WTC11 (cell line): ENCODE data around the gene ATRX. TPM values are rescaled to one million over a fixed set of nuclear protein-coding genes. Genes with fewer than 3 reads are reported as not detected.
"Not testable (repeated sequence)": the region's sequence is repeated elsewhere in the genome, so short reads cannot be mapped to it uniquely, and the experiment has no call there.

ENCODE experiments used
- ATAC-seq: fragments of 200-7000 bp; cut with Tn5 transposase; 2 replicates; pipeline ENCODE4 v1.10.0; 2021; ENCODE audit warnings: mild to moderate bottlenecking, moderate library complexity
- CTCF ChIA-PET: fragments of 300-600 bp; sonication (Branson Sonifier 250); formaldehyde crosslinking; loops from one replicate; lab custom pipeline; 2021; ENCODE audit warnings: antibody characterized with exemption; lab: Charles Lee
- POLR2A ChIA-PET: fragments of 350-600 bp; sonication (Branson Sonifier 250); formaldehyde crosslinking; loops from one replicate; lab custom pipeline; 2021; ENCODE audit warnings: antibody characterized with exemption; lab: Charles Lee
- DNase-seq: peaks from one replicate; pipeline ENCODE4 v3.0.0; 2021; ENCODE audit warnings: low spot score
- H3K27ac Mint-ChIP-seq: 2 replicates; pipeline ENCODE4 v1.8.0; 2021; ENCODE audit warnings: mixed read lengths
- H3K27me3 Mint-ChIP-seq: 2 replicates; pipeline ENCODE4 v1.8.0; 2021; ENCODE audit warnings: low read depth, mild to moderate bottlenecking, moderate library complexity, mixed read lengths
- H3K36me3 Mint-ChIP-seq: 2 replicates; pipeline ENCODE4 v1.8.0; 2021; ENCODE audit warnings: mixed read lengths
- H3K4me1 Mint-ChIP-seq: 2 replicates; pipeline ENCODE4 v1.8.0; 2022; ENCODE audit warnings: mixed read lengths
- H3K4me3 Mint-ChIP-seq: 2 replicates; pipeline ENCODE4 v1.8.0; 2021; ENCODE audit warnings: mild to moderate bottlenecking, moderate library complexity, mixed read lengths
- H3K9me3 Mint-ChIP-seq: 2 replicates; pipeline ENCODE4 v1.8.0; 2021; ENCODE audit warnings: mixed read lengths
- ATF2 ChIP-seq: sonication (generic); formaldehyde crosslinking; IDR thresholded peaks from 2 replicates; pipeline ENCODE4 v1.8.1; 2022; ENCODE audit warnings: low read depth, missing genetic modification reagents, borderline replicate concordance
- ELF4 ChIP-seq: sonication (generic); formaldehyde crosslinking; IDR thresholded peaks from 2 replicates; pipeline ENCODE4 v1.8.1; 2022; ENCODE audit warnings: low read depth, mild to moderate bottlenecking, moderate library complexity, missing genetic modification reagents
- ETV6 ChIP-seq: sonication (generic); formaldehyde crosslinking; IDR thresholded peaks from 2 replicates; pipeline ENCODE4 v1.8.1; 2022; ENCODE audit warnings: mild to moderate bottlenecking, missing genetic modification reagents
- FOXP4 ChIP-seq: sonication (generic); formaldehyde crosslinking; IDR thresholded peaks from 2 replicates; pipeline ENCODE4 v1.8.0; 2022; ENCODE audit warnings: mild to moderate bottlenecking, missing genetic modification reagents
- HMGA2 ChIP-seq: fragments of 250-450 bp; sonication (Bioruptor Pico); IDR thresholded peaks from 2 replicates; pipeline ENCODE4 v1.4.0; 2021; ENCODE audit warnings: mild to moderate bottlenecking, moderate library complexity
- KAT7 ChIP-seq: sonication (generic); formaldehyde crosslinking; IDR thresholded peaks from 2 replicates; pipeline ENCODE4 v1.8.1; 2023; ENCODE audit warnings: missing genetic modification reagents, mild to moderate bottlenecking, borderline replicate concordance
- NR2C2 ChIP-seq: sonication (generic); formaldehyde crosslinking; IDR thresholded peaks from 2 replicates; pipeline ENCODE4 v1.8.0; 2022; ENCODE audit warnings: mild to moderate bottlenecking, missing genetic modification reagents
- PREB ChIP-seq: sonication (generic); formaldehyde crosslinking; IDR thresholded peaks from 2 replicates; pipeline ENCODE4 v1.8.1; 2022; ENCODE audit warnings: mild to moderate bottlenecking, missing genetic modification reagents, moderate library complexity, borderline replicate concordance
- PRRX2 ChIP-seq: fragments of 250-450 bp; sonication (Bioruptor Pico); IDR thresholded peaks from 2 replicates; pipeline ENCODE4 v1.8.0; 2021; ENCODE audit warnings: mild to moderate bottlenecking
- RELA ChIP-seq: sonication (generic); formaldehyde crosslinking; IDR thresholded peaks from 2 replicates; pipeline ENCODE4 v1.8.1; 2022; ENCODE audit warnings: missing genetic modification reagents, mild to moderate bottlenecking, borderline replicate concordance
- SMAD3 ChIP-seq: sonication (generic); formaldehyde crosslinking; IDR thresholded peaks from 2 replicates; pipeline ENCODE4 v1.8.0; 2022; ENCODE audit warnings: missing genetic modification reagents, mild to moderate bottlenecking, borderline replicate concordance
- TCF7 ChIP-seq: sonication (generic); formaldehyde crosslinking; IDR thresholded peaks from 2 replicates; pipeline ENCODE4 v1.8.0; 2022; ENCODE audit warnings: mild to moderate bottlenecking, low read depth, missing genetic modification reagents, moderate library complexity
- TP53 ChIP-seq: sonication (generic); formaldehyde crosslinking; IDR thresholded peaks from 2 replicates; pipeline ENCODE4 v1.8.1; 2023; ENCODE audit warnings: mild to moderate bottlenecking, missing genetic modification reagents
- ZNF423 ChIP-seq: fragments of 250-450 bp; sonication (Bioruptor Pico); IDR thresholded peaks from 2 replicates; pipeline ENCODE4 v2.1.2; 2022; ENCODE audit warnings: mild to moderate bottlenecking, moderate library complexity
- total RNA-seq: library from RNA; stranded (reverse); gene quantifications from 3 replicates; pipeline ENCODE4 v1.2.3, GENCODE V29; 2021
- TF ChIP-seq, protein P1 (sequence below): fragments of 250-450 bp; sonication (Bioruptor Pico); IDR thresholded peaks from 2 replicates; pipeline ENCODE4 v1.9.0; 2021; ENCODE audit warnings: mild to moderate bottlenecking
- TF ChIP-seq, protein P2 (sequence below): fragments of 250-450 bp; sonication (Bioruptor Pico); conservative IDR thresholded peaks from 2 replicates; pipeline ENCODE4 v1.9.0; 2021; ENCODE audit warnings: mild to moderate bottlenecking

Gene ATRX
- total RNA-seq, 1 experiment from 2014 or later: 96.6 TPM

DNA sequence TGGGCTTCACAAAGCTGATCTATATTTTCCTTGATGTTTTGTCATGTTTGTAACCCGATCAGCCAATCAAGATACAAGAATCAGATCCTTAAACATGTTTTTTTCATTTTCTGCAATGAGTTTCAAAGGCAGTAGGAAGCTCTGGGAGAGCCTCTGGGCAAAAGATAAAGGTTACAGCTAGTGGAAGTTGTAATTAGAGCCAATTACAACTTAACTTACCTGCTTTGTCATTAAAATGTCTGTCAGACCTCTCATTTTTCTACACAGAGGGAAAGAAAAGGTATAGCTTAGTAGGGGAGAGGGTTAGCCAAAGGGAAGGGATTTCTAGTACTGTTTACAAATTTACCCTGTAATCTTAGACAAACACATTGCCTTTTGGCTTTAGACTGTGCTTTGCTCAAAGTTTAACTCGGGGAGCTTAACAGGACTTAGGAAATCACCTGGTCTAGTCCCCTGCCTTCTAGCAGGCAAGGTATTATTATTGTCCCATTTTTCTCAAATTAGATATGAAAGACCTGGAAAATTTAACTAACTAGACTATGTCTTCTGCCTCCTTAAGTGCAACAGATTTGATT lies 283.0 kb downstream of the ATRX start (continued):
- no peak for TF ChIP-seq ATF2 (CRISPR knock-in tag)

DNA sequence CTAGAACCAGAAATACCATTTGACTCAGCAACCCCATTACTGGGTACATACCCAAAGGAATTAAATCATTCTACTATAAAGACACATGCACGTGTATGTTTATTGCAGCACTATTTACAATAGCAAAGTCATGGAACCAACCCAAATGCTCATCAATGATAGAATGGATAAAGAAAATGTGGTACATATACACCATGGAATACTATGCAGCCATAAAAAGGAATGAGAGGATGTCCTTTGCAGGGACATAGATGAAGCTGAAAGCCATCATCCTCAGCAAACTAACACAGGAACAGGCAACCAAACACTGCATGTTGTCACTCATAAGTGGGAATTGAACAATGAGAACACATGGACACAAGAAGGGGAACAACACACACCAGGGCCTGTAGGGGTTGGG lies 285.9 kb downstream of the ATRX start:
- H3K4me3 Mint-ChIP-seq, POLR2A ChIA-PET, DNase-seq, ATAC-seq, H3K4me1 Mint-ChIP-seq, H3K36me3 Mint-ChIP-seq, CTCF ChIA-PET, H3K27ac Mint-ChIP-seq: not testable (repeated sequence)
- peaks cover 14% of the 10 kb centered on the region for H3K9me3 Mint-ChIP-seq
- peaks cover 28% of the 10 kb centered on the region for H3K27me3 Mint-ChIP-seq

DNA sequence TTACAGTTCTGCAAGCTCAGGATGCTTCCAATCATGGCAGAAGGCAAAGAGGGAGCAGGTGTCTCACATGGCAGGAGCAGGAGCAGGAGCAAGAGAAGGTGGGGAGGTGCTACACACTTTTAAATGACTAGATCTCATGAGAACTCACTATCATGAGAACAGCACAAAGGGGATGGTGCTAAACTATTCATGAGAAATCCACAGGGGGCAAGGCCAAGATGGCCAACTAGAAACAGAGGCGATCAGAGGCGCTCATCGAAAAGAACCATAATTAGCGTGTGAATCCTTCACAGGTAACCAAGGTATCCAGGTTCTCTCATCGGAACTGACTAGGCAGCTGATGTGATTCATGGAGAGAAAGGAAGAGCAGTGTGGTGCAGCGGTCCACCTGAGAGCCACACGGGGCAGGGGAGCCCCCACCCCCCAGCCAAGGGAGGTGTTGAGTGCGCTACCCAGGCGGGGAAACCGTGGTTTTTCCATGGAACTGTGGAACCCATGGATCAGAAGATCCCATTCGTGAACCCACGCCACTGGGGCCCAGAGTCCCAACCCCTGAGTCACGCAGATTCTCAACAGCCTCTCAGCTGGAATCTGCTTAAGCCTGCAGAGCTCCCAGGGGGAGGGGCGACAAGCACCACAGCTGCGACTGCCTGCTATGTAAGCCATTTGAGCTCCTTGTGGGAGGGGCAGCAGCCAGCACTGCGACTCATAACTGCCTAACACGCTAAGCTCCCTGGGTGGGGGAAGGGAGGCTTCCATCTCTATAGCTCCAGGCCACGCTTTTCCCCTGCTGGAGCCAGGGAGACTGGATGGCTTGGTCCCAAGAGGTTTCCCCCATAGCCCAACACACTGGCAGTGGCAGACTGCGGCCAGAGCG lies 292.1 kb downstream of the ATRX start:
- Mint-ChIP-seq H3K4me1 (peaks cover 11% of the 10 kb centered on the region), H3K27ac (no peak overlapping the region), H3K9me3 (peaks cover 20% of the 10 kb centered on the region), H3K27me3 (peaks cover 12% of the 10 kb centered on the region)
- peak; percentile 88 for ATAC-seq
- no peak for TF ChIP-seq ETV6
- no peak for TF ChIP-seq FOXP4 (CRISPR knock-in tag)
- TF ChIP-seq ZNF423 (CRISPR knock-in tag): no peak
- no peak for TF ChIP-seq TP53
- TF ChIP-seq, protein P1, sequence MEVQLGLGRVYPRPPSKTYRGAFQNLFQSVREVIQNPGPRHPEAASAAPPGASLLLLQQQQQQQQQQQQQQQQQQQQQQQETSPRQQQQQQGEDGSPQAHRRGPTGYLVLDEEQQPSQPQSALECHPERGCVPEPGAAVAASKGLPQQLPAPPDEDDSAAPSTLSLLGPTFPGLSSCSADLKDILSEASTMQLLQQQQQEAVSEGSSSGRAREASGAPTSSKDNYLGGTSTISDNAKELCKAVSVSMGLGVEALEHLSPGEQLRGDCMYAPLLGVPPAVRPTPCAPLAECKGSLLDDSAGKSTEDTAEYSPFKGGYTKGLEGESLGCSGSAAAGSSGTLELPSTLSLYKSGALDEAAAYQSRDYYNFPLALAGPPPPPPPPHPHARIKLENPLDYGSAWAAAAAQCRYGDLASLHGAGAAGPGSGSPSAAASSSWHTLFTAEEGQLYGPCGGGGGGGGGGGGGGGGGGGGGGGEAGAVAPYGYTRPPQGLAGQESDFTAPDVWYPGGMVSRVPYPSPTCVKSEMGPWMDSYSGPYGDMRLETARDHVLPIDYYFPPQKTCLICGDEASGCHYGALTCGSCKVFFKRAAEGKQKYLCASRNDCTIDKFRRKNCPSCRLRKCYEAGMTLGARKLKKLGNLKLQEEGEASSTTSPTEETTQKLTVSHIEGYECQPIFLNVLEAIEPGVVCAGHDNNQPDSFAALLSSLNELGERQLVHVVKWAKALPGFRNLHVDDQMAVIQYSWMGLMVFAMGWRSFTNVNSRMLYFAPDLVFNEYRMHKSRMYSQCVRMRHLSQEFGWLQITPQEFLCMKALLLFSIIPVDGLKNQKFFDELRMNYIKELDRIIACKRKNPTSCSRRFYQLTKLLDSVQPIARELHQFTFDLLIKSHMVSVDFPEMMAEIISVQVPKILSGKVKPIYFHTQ (CRISPR knock-in tag): no peak
- TF ChIP-seq PRRX2: no peak
- TF ChIP-seq, all 79 proteins: peak for 0
- ChIA-PET CTCF (no interaction called here), POLR2A (no interaction called here)
- H3K36me3 Mint-ChIP-seq: no peaks in the 10 kb centered on the region
- H3K4me3 Mint-ChIP-seq: no peak overlapping the region
- DNase-seq: peak; percentile 60

DNA sequence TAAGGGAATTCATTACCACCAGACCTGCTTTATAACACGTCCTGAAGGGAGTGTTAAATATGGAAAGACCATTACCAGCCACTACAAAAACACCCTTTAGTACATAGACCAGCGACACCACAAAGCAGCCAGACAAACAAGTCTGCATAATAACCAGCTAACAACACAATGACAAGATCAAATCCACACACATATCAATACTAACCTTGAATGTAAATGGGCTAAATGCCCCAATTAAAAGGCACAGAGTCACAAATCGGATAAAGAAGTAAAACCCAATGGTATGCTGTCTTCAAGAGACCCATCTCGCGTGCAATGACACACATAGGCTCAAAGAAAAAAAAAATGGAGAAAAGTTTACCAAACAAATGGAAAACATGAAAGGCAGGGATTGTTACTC lies 302.0 kb downstream of the ATRX start:
- Mint-ChIP-seq H3K27ac (no peak overlapping the region), H3K9me3 (peaks cover 46% of the 10 kb centered on the region), H3K4me3 (no peak overlapping the region), H3K36me3 (peaks cover 9% of the 10 kb centered on the region), H3K4me1 (no peaks in the 10 kb centered on the region), H3K27me3 (peaks cover 4% of the 10 kb centered on the region; the same call in 1 of the 2 replicates)
- POLR2A ChIA-PET: no interaction called here
- CTCF ChIA-PET: no interaction called here
- ATAC-seq: no peak
- no peak for DNase-seq
- TF ChIP-seq HMGA2 (CRISPR knock-in tag) (no peak), RELA (CRISPR knock-in tag) (no peak)

GRCh38 chrX:77455437-77455836 lies 330.6 kb downstream of the ATRX start:
- Mint-ChIP-seq H3K4me3 (no peak overlapping the region), H3K9me3 (no peaks in the 10 kb centered on the region), H3K27me3 (no peaks in the 10 kb centered on the region), H3K36me3 (0 out of 2 replicates have a peak, but pooled peaks cover 2% of the 10 kb centered on the region), H3K4me1 (peaks cover 5% of the 10 kb centered on the region; the same call in 1 of the 2 replicates), H3K27ac (no peak overlapping the region)
- ATAC-seq (no peak), DNase-seq (no peak)
- ChIA-PET CTCF (no interaction called here), POLR2A (no interaction called here)
- no peak for TF ChIP-seq NR2C2 (CRISPR knock-in tag)
- TF ChIP-seq KAT7 (CRISPR knock-in tag): no peak
- TF ChIP-seq TP53: no peak
- no peak for TF ChIP-seq ELF4 (CRISPR knock-in tag)
- TF ChIP-seq PREB (CRISPR knock-in tag): no peak
- TF ChIP-seq, protein P2, sequence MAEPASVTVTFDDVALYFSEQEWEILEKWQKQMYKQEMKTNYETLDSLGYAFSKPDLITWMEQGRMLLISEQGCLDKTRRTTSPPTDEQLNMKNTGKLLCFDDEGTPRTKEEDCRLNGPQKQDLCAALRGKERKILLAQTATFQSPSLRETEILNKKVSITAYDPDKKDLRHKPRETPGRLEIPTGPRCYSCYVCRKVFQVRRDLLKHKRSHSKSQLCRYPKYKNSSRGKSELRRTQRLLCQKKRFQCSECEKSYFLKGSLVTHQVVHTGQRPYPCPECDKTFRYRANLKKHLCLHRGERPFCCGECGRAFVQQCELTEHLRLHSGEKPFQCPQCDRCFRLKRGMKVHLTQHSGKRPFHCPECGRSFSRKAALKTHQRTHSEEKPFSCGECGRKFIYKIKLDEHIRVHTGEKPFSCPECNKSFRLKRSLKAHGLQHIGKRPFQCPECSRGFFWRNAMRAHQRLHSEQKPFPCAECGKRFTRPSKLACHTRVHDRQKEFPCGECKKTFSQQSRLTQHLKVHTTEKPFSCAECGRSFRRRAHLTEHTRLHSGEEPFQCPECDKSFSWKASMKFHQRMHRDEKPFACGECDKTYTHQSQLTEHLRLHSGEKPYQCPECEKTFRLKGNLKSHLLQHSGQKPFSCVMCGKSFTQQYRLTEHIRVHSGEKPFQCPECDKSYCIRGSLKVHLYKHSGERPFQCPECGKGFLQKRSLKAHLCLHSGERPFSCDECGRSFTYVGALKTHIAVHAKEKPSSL (CRISPR knock-in tag): no peak
- TF ChIP-seq TCF7 (CRISPR knock-in tag): no peak
- no peak for TF ChIP-seq SMAD3 (CRISPR knock-in tag)
- no peak for TF ChIP-seq PRRX2
